Neural progenitor cell (in vitro differentiated cells): Measurements from ENCODE around the gene ZNF808. TPM values are rescaled to one million over a fixed set of nuclear protein-coding genes. Genes with fewer than 3 reads are reported as not detected.
"Not testable (repeated sequence)": the region's sequence is repeated elsewhere in the genome, so short reads cannot be mapped to it uniquely, and the experiment has no call there.

Experiments
- DNase-seq: peaks from one replicate; pipeline ENCODE4 v3.0.0-alpha.2; 2016; ENCODE audit warnings: low spot score
- H2AFZ ChIP-seq: fragments of 200-600 bp; sonication (generic); replicated peaks from 2 replicates; pipeline ENCODE4 v1.6.1; 2016; ENCODE audit warnings: antibody characterized with exemption
- H3F3A ChIP-seq: fragments of 200-600 bp; sonication (generic); 2 replicates; pipeline ENCODE4 v1.6.1; 2016; ENCODE audit warnings: antibody characterized with exemption, low read depth
- H3K27ac ChIP-seq: fragments of 200-600 bp; sonication (generic); 2 replicates; pipeline ENCODE4 v1.5.1; 2016; ENCODE audit warnings: mild to moderate bottlenecking
- H3K27me3 ChIP-seq: fragments of 200-600 bp; sonication (generic); 2 replicates; pipeline ENCODE4 v1.6.1; 2016; ENCODE audit warnings: mild to moderate bottlenecking, moderate library complexity
- H3K36me3 ChIP-seq: fragments of 200-600 bp; sonication (generic); 2 replicates; pipeline ENCODE4 v1.5.1; 2016
- H3K4me1 ChIP-seq: fragments of 200-600 bp; sonication (generic); 2 replicates; pipeline ENCODE4 v1.6.1; 2016; ENCODE audit warnings: mixed run types
- H3K4me2 ChIP-seq: fragments of 200-600 bp; sonication (generic); 2 replicates; pipeline ENCODE4 v1.6.1; 2016
- H3K4me3 ChIP-seq: fragments of 200-600 bp; sonication (generic); 2 replicates; pipeline ENCODE4 v1.5.1; 2016
- H3K79me2 ChIP-seq: fragments of 200-600 bp; sonication (generic); 2 replicates; pipeline ENCODE4 v1.6.1; 2016; ENCODE audit warnings: low read depth
- H3K9ac ChIP-seq: fragments of 200-600 bp; sonication (generic); 2 replicates; pipeline ENCODE4 v1.6.1; 2016
- H3K9me3 ChIP-seq: fragments of 200-600 bp; sonication (generic); 2 replicates; pipeline ENCODE4 v1.5.1; 2016; ENCODE audit warnings: low read depth
- H4K20me1 ChIP-seq: fragments of 200-600 bp; sonication (generic); 2 replicates; pipeline ENCODE4 v1.6.1; 2016; ENCODE audit warnings: low read depth
- H3K27ac Mint-ChIP-seq: 3 replicates; pipeline ENCODE4 v1.8.0; 2021; ENCODE audit warnings: mixed read lengths
- H3K27me3 Mint-ChIP-seq: 2 replicates; pipeline ENCODE4 v1.8.0; 2022; ENCODE audit warnings: low read depth, mild to moderate bottlenecking, inconsistent platforms, moderate library complexity, mixed read lengths; ENCODE audit not compliant: insufficient read depth
- H3K36me3 Mint-ChIP-seq: 3 replicates; pipeline ENCODE4 v1.8.0; 2021; ENCODE audit warnings: mixed read lengths
- H3K4me1 Mint-ChIP-seq: 3 replicates; pipeline ENCODE4 v1.8.0; 2021; ENCODE audit warnings: mixed read lengths
- H3K4me3 Mint-ChIP-seq: 3 replicates; pipeline ENCODE4 v1.8.0; 2021; ENCODE audit warnings: mild to moderate bottlenecking, moderate library complexity, mixed read lengths
- H3K9me3 Mint-ChIP-seq: 3 replicates; pipeline ENCODE4 v1.8.0; 2020; ENCODE audit warnings: mixed read lengths
- CTCF ChIP-seq: fragments of 200-600 bp; sonication (generic); IDR thresholded peaks from 2 replicates; pipeline ENCODE4 v1.5.1; 2017; ENCODE audit warnings: antibody characterized with exemption, mild to moderate bottlenecking
- EZH2 ChIP-seq: fragments of 200-600 bp; sonication (generic); IDR thresholded peaks from 2 replicates; pipeline ENCODE4 v1.6.1; 2017; ENCODE audit warnings: antibody characterized with exemption, mild to moderate bottlenecking, moderate library complexity
- EZH2phosphoT487 ChIP-seq: fragments of 200-600 bp; sonication (generic); IDR thresholded peaks from 2 replicates; pipeline ENCODE4 v1.6.1; 2017; ENCODE audit warnings: antibody characterized with exemption
- total RNA-seq: library from RNA; depleted of rRNA; stranded (reverse); fragments of >200 nt; gene quantifications from 2 replicates; pipeline ENCODE4 v1.2.3, GENCODE V29; 2015; ENCODE audit warnings: low replicate concordance

ZNF808 gene
- 13.5 and 18.9 TPM in 2 replicates for total RNA-seq

DNA sequence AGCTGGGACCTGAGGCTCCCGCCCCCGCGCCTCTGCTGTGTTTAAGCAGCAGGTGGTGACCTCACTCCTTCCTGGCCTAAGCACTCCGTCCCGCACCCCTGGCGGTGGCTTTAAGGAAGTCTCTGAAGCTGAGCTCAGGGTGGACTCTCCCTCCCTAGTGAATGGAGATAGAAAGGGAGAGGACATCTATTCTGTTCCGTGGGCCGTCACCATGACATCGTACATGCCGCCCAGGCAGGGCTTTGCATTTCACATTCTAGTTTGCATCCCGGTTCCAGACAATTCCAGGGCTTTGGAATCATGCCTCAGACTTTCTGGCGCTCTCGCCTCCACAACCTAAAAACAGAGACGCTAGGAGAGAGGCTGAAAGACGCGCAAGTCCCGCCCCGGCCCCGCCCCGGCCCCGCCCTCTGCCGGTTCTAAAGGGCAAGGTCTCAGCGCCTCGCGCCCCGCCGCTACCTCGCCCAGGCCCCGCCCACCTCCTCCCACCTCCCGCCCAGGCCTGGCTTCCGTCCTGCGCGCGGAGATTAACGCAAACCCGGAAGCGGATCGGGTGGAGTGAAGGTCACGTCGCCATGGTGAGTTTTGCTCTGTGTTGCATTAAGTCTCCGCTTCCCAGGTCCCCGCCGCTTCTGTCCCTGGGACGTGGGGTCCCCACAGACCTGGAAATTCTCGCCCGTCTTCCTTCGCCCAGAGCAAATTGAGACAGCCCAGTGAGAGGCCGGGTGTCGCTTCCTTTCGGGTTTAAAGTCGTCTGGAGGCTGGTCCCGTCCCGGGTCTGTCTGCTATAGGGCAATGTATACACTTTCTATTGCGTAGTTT lies at the start of gene ZNF808:
TSS of gene ZNF808 (plus strand) at position 535 of the 822 bp plus-strand sequence. CDS start 15,617 bp downstream, outside the sequence.
- Histone ChIP-seq H3K4me1 (peaks cover 3% of the 10 kb centered on the region), H3K79me2 (peaks cover 8% of the 10 kb centered on the region), H3K4me2 (peak within 1 kb of the TSS; percentile 95), H3K27ac (peak within 1 kb of the TSS; percentile 18), H3F3A (peaks cover 13% of the 10 kb centered on the region), H3K9me3 (no peaks in the 10 kb centered on the region), H3K4me3 (peak within 1 kb of the TSS; percentile 83), H3K27me3 (no peaks in the 10 kb centered on the region), H2AFZ (peak within 1 kb of the TSS; percentile 83), H3K36me3 (no peaks in the 10 kb centered on the region), H3K9ac (peak within 1 kb of the TSS; percentile 32), H4K20me1 (no peaks in the 10 kb centered on the region)
- H3K9me3 Mint-ChIP-seq: peaks cover 42% of the 10 kb centered on the region
- peak within 1 kb of the TSS; percentile 82 for H3K27ac Mint-ChIP-seq
- H3K27me3 Mint-ChIP-seq: peaks cover 2% of the 10 kb centered on the region
- H3K36me3 Mint-ChIP-seq: peaks cover 2% of the 10 kb centered on the region
- H3K4me3 Mint-ChIP-seq: peak within 1 kb of the TSS; percentile 99
- H3K4me1 Mint-ChIP-seq: peaks cover 8% of the 10 kb centered on the region
- peak; percentile 96 for DNase-seq
- TF ChIP-seq CTCF (peak; percentile 65), EZH2 (peak; percentile 43), EZH2phosphoT487 (no peak)

GRCh38 chr19:52484111-52484743 lies 43.2 kb upstream of the ZNF808 start:
- H3F3A ChIP-seq, H3K4me1 ChIP-seq, H3K27ac ChIP-seq, H3K27me3 ChIP-seq, H3K79me2 ChIP-seq, H3K36me3 Mint-ChIP-seq, DNase-seq, H4K20me1 ChIP-seq, H3K36me3 ChIP-seq, H2AFZ ChIP-seq, H3K27ac Mint-ChIP-seq, H3K27me3 Mint-ChIP-seq, H3K9ac ChIP-seq, H3K9me3 ChIP-seq, H3K4me3 Mint-ChIP-seq, H3K4me2 ChIP-seq, H3K4me3 ChIP-seq, H3K4me1 Mint-ChIP-seq: not testable (repeated sequence)
- H3K9me3 Mint-ChIP-seq: peaks cover 54% of the 10 kb centered on the region

DNA sequence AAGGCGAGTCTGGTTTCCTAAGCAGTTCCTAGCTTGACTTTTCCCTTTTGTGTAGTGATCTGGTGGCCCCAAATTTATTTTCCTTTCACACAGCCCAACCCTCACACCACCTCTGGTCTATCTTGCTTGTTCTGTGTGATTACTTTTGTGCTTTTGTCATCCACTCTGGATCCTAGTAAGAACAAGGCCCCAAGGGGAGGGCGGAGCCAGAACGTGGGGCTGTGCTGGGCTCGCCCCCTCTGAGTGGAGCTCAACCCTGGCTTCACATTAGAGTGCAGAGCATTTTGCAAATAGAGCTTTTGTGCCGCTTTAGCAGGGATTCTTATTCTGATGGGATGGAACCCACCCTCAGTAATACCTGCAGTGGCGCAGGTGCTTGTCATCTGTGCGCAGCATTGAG lies 42.4 kb upstream of the ZNF808 start:
- peaks cover 57% of the 10 kb centered on the region for H3K9me3 Mint-ChIP-seq
- H3F3A ChIP-seq, DNase-seq, H3K27ac ChIP-seq, H3K79me2 ChIP-seq, H4K20me1 ChIP-seq, H3K27ac Mint-ChIP-seq, H3K4me1 ChIP-seq, H3K4me3 Mint-ChIP-seq, H3K9ac ChIP-seq, H3K4me1 Mint-ChIP-seq, H3K4me2 ChIP-seq, H3K36me3 ChIP-seq, H2AFZ ChIP-seq, H3K9me3 ChIP-seq, H3K36me3 Mint-ChIP-seq, H3K4me3 ChIP-seq, H3K27me3 Mint-ChIP-seq, H3K27me3 ChIP-seq: not testable (repeated sequence)

GRCh38 chr19:52485561-52486240 lies 41.8 kb upstream of the ZNF808 start:
- H3K27me3 ChIP-seq, DNase-seq, H3K4me3 Mint-ChIP-seq, H3K9ac ChIP-seq, H4K20me1 ChIP-seq, H3K36me3 Mint-ChIP-seq, H3F3A ChIP-seq, H3K4me3 ChIP-seq, H3K4me1 Mint-ChIP-seq, H3K27ac Mint-ChIP-seq, H3K79me2 ChIP-seq, H3K9me3 ChIP-seq, H3K4me1 ChIP-seq, H3K27ac ChIP-seq, H3K27me3 Mint-ChIP-seq, H3K36me3 ChIP-seq, H3K4me2 ChIP-seq: not testable (repeated sequence)
- peaks cover 57% of the 10 kb centered on the region for H3K9me3 Mint-ChIP-seq
- peak overlapping the region; percentile 42 for H2AFZ ChIP-seq
